C4-2B (cell line): Measurements from ENCODE around the gene MTA1.

Experiments
- H3K27ac ChIP-seq: fragments of 450-650 bp; 2 replicates; pipeline ENCODE4 v1.5.1; 2017
- CTCF ChIP-seq: fragments of 450-650 bp; conservative IDR thresholded peaks from 2 replicates; pipeline ENCODE4 v1.5.1; 2017; ENCODE audit warnings: mild to moderate bottlenecking
- ZFX ChIP-seq: fragments of 450-650 bp; IDR thresholded peaks from 2 replicates; pipeline ENCODE4 v1.6.1; 2017

MTA1 gene

GRCh38 chr14:105423488-105424195 is 4.0 kb downstream of the MTA1 start:
- no peak for TF ChIP-seq ZFX
- no peak for TF ChIP-seq CTCF
- H3K27ac ChIP-seq = no peak overlapping the region

GRCh38 chr14:105424861-105425260 is 5.2 kb downstream of the MTA1 start:
- TF ChIP-seq CTCF (no peak), ZFX (no peak)
- H3K27ac ChIP-seq = no peak overlapping the region

GRCh38 chr14:105425823-105426247 is 6.2 kb downstream of the MTA1 start:
- no peak overlapping the region for H3K27ac ChIP-seq
- no peak for TF ChIP-seq CTCF
- TF ChIP-seq ZFX = no peak

GRCh38 chr14:105426416-105427130 is 6.9 kb downstream of the MTA1 start:
- no peak overlapping the region for H3K27ac ChIP-seq
- TF ChIP-seq CTCF = no peak
- TF ChIP-seq ZFX = no peak

GRCh38 chr14:105427412-105427811 is 7.8 kb downstream of the MTA1 start:
- H3K27ac ChIP-seq = no peak overlapping the region
- TF ChIP-seq ZFX (no peak), CTCF (no peak)

GRCh38 chr14:105427936-105428485 is 8.4 kb downstream of the MTA1 start:
- TF ChIP-seq CTCF (no peak), ZFX (no peak)
- H3K27ac ChIP-seq = no peak overlapping the region

DNA sequence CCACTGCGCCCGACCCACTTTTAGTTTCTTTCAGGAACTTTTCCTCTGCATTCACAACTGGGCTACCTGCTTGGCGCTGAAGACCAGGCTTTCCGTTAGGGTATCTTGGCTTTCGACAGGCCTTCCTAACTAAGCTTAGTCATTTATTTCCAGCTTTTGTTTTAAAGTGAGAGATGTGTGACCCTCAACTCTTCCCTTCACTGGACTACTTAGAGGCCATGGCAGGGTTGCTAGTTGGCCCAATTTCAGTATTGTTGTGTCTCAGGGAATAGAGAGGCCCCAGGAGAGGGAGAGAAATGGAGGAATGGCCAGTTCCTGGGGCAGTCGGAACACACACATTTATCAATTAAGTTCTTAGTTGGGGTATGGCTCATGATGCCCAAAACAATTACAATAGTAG is 10.4 kb downstream of the MTA1 start:
- TF ChIP-seq ZFX (no peak), CTCF (no peak)
- no peak overlapping the region for H3K27ac ChIP-seq
